Measurements from ENCODE around the gene CFTR.

Gene CFTR

DNA sequence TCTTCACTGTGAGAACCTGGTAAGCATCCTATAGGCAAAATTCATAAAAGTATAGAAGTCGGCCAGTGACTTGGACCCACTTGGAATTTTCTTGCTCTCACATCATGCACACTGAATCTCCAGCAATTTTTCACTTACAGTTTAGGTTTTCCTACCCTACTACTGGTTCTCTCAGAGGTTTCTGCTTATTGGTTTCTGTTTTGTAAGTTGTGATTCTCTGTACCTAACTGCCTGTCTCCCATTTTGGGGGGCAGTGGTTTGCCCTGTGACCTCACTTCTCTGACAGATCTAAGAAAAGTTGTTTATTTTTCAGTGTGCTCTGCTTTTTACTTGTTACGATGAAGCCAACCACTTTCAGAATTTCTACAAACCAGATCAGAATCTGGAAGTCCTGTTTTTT is 158.1 kb downstream of the CFTR start:
- TF ChIP-seq, protein P1, sequence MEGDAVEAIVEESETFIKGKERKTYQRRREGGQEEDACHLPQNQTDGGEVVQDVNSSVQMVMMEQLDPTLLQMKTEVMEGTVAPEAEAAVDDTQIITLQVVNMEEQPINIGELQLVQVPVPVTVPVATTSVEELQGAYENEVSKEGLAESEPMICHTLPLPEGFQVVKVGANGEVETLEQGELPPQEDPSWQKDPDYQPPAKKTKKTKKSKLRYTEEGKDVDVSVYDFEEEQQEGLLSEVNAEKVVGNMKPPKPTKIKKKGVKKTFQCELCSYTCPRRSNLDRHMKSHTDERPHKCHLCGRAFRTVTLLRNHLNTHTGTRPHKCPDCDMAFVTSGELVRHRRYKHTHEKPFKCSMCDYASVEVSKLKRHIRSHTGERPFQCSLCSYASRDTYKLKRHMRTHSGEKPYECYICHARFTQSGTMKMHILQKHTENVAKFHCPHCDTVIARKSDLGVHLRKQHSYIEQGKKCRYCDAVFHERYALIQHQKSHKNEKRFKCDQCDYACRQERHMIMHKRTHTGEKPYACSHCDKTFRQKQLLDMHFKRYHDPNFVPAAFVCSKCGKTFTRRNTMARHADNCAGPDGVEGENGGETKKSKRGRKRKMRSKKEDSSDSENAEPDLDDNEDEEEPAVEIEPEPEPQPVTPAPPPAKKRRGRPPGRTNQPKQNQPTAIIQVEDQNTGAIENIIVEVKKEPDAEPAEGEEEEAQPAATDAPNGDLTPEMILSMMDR (IDR thresholded peaks at IDR 0.05): no peak

DNA sequence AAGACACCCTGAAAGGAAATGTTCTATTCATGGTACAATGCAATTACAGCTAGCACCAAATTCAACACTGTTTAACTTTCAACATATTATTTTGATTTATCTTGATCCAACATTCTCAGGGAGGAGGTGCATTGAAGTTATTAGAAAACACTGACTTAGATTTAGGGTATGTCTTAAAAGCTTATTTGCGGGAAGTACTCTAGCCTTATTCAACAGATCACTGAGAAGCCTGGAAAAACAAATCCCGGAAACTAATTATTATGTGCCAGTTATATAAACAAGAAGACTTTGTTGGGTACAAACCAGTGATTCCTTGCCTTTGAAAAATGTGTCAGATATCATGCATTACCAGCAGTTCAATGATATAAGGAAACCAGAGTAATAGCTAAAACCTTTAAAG is 160.1 kb downstream of the CFTR start:
- TF ChIP-seq, protein P1 (IDR thresholded peaks at IDR 0.05): no peak

DNA sequence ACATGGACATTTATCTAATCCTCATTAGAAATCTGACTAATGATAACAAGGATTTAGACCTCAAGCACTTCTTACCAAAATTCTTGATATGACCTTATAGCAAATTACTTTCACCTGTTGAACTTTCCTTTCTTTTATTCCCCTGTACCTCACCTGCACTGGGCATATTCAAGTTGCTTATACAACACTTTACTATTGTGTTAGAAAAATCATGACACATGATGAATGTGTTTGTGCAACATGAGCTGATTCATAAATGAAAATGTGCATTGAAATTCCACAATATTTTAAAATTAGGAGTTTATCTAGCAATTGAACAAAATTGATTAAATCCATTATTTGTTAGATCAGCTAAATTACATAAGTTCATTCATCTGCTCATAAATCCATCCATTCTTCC is 160.6 kb downstream of the CFTR start:
- TF ChIP-seq, protein P1 (IDR thresholded peaks at IDR 0.05): no peak

DNA sequence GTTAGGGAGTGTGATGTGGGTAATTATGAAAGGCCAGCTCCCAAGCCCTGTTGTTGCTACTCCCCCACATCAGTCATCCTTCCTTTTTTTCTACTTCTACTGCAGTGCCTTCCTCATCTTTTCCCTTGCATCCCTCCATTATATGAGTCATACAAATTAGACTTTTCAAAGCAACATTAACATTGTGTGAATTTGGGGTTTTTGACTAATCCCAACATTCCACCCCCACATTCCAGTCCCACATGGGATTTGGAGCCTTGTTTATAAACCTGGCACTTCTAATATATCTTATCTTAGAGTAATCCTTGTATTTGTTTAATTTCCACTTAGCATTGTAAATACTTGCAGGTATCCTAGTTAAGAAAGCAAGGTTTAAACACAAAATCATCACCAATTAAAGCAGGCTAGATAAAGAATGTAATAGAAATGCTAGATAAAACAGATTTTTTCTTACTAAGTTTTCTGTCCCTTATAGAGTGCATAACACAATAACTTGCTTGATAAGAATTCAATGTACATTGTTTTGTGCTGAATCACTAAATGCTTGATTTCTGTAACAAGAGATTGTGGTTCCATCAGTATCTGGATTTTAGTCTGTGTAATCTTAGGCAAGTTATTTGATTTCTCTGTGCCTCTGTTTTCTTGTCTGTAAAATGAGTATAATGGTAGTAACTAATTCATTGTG is 165.8 kb downstream of the CFTR start:
- TF ChIP-seq, protein P1 (IDR thresholded peaks at IDR 0.05): no peak

DNA sequence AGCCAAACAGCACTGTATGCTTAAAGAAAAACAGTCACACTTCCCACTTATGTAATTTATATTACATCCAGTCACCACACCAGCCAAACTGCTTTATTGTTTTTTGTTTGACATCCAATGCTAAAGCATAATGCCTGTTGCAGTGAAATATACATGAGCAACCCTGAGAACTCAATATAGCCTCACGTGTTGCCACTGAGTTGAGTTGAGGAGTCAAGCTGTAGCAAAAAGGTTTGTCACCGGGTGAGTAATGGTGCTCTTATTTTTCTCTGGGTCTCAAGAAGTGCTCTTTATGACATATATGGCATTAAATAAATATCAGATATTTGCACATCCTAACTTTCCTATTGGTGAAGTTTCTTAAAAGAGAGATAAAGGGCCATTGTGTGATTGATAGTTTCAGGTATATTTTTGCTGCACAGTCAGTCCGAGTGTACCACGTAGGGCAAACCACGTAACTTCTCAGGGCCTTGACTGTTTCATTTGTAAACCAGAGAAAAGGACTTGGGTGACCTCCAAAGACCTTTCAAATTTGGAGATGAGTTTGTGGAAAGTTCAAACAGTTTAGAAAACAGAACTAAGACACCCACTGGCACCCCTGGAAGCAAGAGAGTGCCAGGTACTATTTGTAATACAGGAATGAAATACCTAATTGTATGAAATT is 168.5 kb downstream of the CFTR start:
- TF ChIP-seq, protein P1 (IDR thresholded peaks at IDR 0.05): no peak

DNA sequence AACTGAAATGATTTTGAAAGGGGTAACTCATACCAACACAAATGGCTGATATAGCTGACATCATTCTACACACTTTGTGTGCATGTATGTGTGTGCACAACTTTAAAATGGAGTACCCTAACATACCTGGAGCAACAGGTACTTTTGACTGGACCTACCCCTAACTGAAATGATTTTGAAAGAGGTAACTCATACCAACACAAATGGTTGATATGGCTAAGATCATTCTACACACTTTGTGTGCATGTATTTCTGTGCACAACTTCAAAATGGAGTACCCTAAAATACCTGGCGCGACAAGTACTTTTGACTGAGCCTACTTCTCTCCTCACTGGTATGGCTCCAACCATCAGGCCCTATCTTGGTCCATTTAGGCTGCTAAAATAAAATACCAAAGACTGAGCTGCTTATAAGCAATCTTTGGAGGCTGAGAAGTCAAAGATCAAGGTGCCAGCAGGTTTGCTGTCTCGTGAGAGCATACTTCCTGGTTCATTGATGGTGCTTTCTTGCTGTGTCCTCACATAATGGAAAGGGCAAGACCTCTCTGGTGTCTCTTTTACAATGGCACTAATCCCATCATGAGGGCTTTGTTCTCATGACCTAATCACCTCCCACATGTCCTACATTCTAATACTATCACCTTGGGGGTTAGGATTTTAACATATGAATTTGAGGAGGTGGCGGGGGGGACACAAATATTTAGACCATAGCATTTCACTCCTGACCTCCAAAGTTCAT is 173.3 kb downstream of the CFTR start:
- TF ChIP-seq, protein P1 (IDR thresholded peaks at IDR 0.05): no peak

DNA sequence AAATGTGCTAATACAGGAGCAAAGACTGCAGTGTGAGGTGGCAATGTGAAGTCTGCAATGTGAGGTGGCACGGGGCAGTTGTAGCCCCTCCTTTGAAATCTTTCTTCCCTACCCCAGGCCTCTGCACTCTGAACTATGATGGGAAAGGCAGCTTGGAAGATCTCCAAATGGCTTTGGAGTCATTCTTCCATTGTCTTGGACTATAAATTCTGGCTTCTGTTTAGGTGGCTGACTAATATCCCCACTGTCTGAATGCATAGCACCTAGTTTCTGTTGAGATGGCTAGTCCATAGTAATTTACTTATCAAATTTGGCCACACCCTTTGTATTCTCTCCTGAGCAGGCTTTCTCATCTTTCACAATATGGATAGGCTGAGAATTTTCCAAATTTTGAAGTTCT is 175.0 kb downstream of the CFTR start:
- TF ChIP-seq, protein P1 (IDR thresholded peaks at IDR 0.05): no peak
